HPDE6-E6E7 (cell line): ENCODE data around the gene FCGBP.
"Not testable (repeated sequence)": the region's sequence is repeated elsewhere in the genome, so short reads cannot be mapped to it uniquely, and the experiment has no call there.

Source experiments
- DNase-seq: peaks from one replicate; pipeline ENCODE4 v3.0.0; 2011; ENCODE audit warnings: missing footprints; ENCODE audit errors: extremely low spot score

FCGBP gene

DNA sequence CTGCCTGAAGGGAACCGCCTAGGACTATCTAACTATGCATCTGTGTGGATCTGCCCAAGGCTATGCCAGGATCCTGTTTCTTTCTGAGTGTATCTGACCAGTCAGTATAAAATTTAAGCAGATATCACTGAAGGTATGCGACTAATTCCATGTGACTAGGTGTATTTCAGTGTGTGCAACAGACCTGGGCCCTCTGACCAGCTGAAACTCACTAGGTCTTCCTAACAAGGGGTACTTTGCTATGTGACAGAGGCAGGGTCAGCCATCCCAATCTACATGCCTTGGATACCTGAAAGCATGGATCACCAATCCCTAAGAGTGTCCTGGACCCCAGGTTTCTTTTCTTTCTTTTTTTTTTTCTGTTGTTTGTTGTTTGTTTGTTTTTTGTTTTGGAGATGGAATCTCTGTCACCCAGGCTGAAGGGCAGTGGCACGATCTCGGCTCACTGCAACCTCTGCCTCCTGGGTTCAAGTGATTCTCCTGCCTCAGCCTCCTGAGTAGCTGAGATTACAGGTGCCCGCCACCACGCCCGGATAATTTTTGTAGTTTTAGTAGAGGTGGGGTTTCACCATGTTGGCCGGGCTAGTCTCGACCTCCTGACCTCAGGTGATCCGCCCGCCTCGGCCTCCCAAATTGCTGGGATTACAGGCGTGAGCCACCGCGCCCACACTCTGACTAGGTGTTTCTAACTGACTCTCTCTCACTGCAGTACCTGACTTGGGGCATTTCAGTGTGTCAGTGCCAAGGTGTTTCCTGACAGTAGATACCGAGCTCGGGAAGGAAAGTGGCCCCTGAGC lies 43.5 kb downstream of the FCGBP start:
- DNase-seq = no peak

DNA sequence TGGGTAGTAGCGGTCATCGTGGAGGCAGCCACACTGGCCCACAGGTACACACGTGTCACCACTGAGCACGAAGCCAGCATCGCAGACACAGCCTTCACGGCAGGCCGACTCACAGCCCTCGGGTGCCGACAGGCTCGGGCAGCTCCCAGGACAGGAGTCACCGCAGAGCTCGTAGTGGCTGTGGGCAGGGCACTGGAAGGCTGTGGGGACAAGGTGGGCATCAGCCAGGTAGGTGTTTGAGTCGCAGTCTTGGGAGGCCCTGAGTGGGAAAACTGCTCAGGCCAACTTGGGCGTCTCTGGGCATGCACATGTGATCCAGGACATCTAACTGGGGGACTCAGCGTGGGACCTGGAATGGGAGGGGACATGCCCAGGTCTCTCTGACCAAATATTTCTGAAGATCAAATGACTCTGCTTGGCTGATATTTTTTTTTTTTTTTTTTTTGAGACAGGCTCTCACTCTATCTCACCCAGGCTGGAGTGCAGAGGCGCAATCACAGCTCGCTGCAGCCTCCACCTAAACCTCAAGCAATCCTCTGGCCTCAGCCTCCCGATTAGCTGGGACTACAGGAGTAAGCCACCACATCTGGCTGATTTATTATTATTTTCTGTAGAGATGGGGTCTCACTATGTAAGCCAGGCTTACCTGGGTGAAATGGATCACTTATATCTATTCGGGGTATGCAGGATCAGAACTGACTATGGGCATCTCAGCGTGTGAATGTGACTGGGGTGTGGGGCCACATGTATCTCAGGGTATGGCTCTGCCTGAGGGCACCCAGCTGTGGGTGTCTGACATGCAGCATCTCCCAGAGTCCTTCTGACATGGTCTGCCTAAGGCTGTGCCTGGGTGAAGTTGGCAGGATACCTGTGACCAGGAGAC lies 44.3 kb downstream of the FCGBP start:
- DNase-seq = not testable (repeated sequence)

DNA sequence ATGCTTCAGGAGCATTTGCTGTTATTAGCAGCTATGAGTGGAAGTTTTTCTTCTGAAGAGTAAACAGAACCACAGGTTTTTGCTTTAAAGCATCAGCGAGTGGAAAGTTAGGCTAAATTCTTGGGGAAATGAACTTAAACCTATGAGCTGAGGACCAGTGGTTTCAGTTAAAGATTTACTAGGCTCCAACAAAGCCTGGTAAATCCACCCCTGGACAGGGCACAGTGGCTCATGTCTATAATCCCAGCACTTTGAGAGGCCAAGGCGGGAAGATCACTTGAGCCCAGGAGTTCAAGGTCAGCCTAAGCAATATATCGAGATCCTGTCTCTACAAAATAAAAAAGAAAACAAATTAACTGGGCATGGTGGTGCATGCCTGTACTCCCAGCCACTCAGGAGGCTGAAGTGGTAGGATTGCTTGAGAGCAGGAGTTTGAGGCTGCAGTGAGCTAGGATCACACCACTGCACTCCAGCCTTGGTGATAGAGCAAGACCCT lies 46.9 kb downstream of the FCGBP start:
- DNase-seq = not testable (repeated sequence)

DNA sequence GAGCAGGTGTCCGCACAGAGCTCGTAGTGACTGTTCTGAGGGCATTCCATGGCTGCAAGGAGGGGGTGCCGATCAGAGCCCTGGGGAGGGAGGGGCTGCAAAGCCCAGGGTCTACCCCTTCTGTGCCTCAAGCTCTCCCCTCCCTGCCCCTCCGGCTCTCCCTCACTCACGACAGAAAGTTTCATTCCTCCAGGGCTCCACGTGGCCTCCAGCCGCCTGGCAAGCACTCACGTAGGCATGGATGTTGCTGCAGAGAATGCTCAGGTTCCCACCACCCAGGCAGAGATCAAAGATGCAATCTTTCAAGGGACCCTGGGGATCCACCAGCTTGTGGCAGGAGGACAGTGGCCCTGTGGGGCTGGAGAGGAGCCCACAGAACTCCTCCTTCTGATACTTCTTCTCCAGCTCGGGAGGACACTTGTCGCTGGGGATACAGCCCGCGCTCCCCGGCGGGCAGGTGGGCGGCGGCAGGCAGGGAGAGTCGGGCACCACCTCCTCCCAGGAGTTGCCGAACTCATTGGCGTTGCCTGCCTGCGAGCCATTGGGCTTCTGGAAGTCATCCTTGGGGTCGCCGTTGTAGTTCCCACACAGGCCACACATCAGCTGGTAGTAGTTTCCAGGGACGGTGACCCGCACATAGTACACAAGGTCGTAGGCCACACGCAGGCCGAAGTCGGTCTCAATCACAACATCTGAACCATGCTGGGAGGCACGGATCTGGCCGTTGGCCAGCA lies 48.4 kb downstream of the FCGBP start:
- not testable (repeated sequence) for DNase-seq

DNA sequence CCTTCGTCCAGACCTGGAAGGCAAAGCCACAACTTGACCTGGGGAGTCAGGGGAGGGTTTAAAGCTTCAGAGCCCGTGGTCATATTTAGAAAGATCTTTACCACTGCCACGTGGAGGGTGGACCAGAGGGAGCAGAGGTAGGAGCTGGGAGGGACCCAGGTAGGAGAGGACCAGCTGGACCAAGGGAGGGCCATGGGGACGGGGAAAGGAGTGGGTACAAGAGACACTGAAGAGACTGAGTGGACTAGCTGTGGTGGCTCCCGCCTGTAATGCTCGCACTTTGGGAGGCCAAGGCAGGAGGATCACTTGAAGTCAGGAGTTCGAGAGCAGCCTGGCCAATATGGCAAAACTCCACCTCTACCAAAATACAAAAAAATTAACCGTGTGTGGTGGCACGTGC lies 49.7 kb downstream of the FCGBP start:
- DNase-seq = not testable (repeated sequence)
